HCT116 (cell line): Measurements from ENCODE around the gene TTF1. TPM values are rescaled to one million over a fixed set of nuclear protein-coding genes. Genes with fewer than 3 reads are reported as not detected.

Source experiments
- ATAC-seq: fragments of 200-7000 bp; cut with Tn5 transposase; 2 replicates; pipeline ENCODE4 v1.9.1; 2020; ENCODE audit warnings: mild to moderate bottlenecking, moderate library complexity
- BruUV-seq: library from RNA; stranded (reverse); fragments of 400-500 nt; replicated peaks from 2 replicates; lab custom pipeline; 2021; lab: Mats Ljungman, UMichigan
- CTCF ChIA-PET: fragments of 300-600 bp; sonication (Branson Sonifier 250); formaldehyde crosslinking; loops from one replicate; lab custom pipeline; 2021; ENCODE audit warnings: antibody characterized with exemption; lab: Charles Lee
- POLR2A ChIA-PET: fragments of 300-600, 350-600 bp; sonication (Branson Sonifier 250); formaldehyde crosslinking; loops from one replicate; lab custom pipeline; 2021; ENCODE audit warnings: antibody characterized with exemption; lab: Charles Lee
- RAD21 ChIA-PET, 2 experiments: fragments of 300-600 bp; sonication (Branson Sonifier 250); formaldehyde crosslinking; loops; one replicate each; lab custom pipeline; 2023; ENCODE audit warnings: low total read pairs in 2 of 2; ENCODE audit not compliant: uncharacterized antibody in 2 of 2, unreplicated experiment in 2 of 2, low non-redundant PET in 1 of 2; lab: Charles Lee
- DNase-seq: peaks from one replicate; pipeline ENCODE4 v3.0.0-alpha.2; 2010; ENCODE audit warnings: low read depth, low spot score
- H2AFZ ChIP-seq: fragments of 200-600 bp; shearing (Covaris generic), sonication (generic); 2 replicates; pipeline ENCODE4 v1.6.1; 2017; ENCODE audit warnings: low read depth, mixed run types, mixed read lengths, antibody characterized with exemption, low read length; ENCODE audit not compliant: poor library complexity, severe bottlenecking
- H3K27ac ChIP-seq: 2 replicates; pipeline ENCODE4 v1.5.1; 2012; ENCODE audit warnings: low read depth, low read length
- H3K27me3 ChIP-seq: fragments of 200-600 bp; sonication (generic); 2 replicates; pipeline ENCODE4 v1.6.1; 2016; ENCODE audit warnings: mixed run types, low read length, mixed read lengths; ENCODE audit not compliant: insufficient read depth
- H3K36me3 ChIP-seq, 2 experiments: fragments of 200-500 bp in 1 of 2; fragments of 200-600 bp in 1 of 2; sonication (Bioruptor generic) in 1 of 2; sonication (generic) in 1 of 2; 2 replicates each; pipeline versions ENCODE4 v1.5.1 to v1.6.1; 2014 to 2016; ENCODE audit warnings: low read length in 2 of 2, inconsistent platforms in 1 of 2, mixed read lengths in 1 of 2, mixed run types in 1 of 2; ENCODE audit not compliant: insufficient read depth in 2 of 2, control insufficient read depth in 1 of 2
- H3K4me1 ChIP-seq, 2 experiments: fragments of 200-600 bp in 1 of 2; sonication (generic) in 1 of 2; 2 replicates each; pipeline versions ENCODE4 v1.5.1 to v1.6.1; 2012 to 2017; ENCODE audit warnings: low read length in 2 of 2, inconsistent platforms in 1 of 2, mild to moderate bottlenecking in 1 of 2, mixed read lengths in 1 of 2, mixed run types in 1 of 2, moderate library complexity in 1 of 2; ENCODE audit not compliant: insufficient read depth in 2 of 2, control insufficient read depth in 1 of 2
- H3K4me2 ChIP-seq: fragments of 200-600 bp; sonication (generic); 2 replicates; pipeline ENCODE4 v1.6.1; 2017; ENCODE audit warnings: mixed run types, low read length, mixed read lengths
- H3K4me3 ChIP-seq, 2 experiments: fragments of 200-600 bp in 1 of 2; sonication (generic) in 1 of 2; replicated peaks in 1 of 2; 2 replicates each; pipeline ENCODE4 v1.5.1; 2011 to 2016; ENCODE audit warnings: low read length in 2 of 2, control low read depth in 1 of 2, low read depth in 1 of 2, mild to moderate bottlenecking in 1 of 2, mixed read lengths in 1 of 2, mixed run types in 1 of 2
- H3K79me2 ChIP-seq: fragments of 200-600 bp; sonication (generic); 2 replicates; pipeline ENCODE4 v1.6.1; 2017; ENCODE audit warnings: mild to moderate bottlenecking, mixed run types, low read length, moderate library complexity, mixed read lengths; ENCODE audit not compliant: insufficient read depth
- H3K9ac ChIP-seq: fragments of 200-600 bp; sonication (generic); 2 replicates; pipeline ENCODE4 v1.6.1; 2016; ENCODE audit warnings: low read length, mixed read lengths
- H3K9me2 ChIP-seq: fragments of 200-600 bp; sonication (generic), shearing (Covaris generic); 2 replicates; pipeline ENCODE4 v1.6.1; 2017; ENCODE audit warnings: mixed run types, mild to moderate bottlenecking, moderate library complexity; ENCODE audit not compliant: insufficient read depth
- H3K9me3 ChIP-seq, 2 experiments: fragments of 200-500 bp in 1 of 2; fragments of 200-600 bp in 1 of 2; sonication (Bioruptor generic) in 1 of 2; sonication (generic) in 1 of 2; 2 replicates each; pipeline ENCODE4 v1.6.1; 2014 to 2017; ENCODE audit warnings: low read length in 2 of 2, mixed read lengths in 2 of 2, inconsistent platforms in 1 of 2, low read depth in 1 of 2, mild to moderate bottlenecking in 1 of 2, mixed run types in 1 of 2, moderate library complexity in 1 of 2; ENCODE audit not compliant: control insufficient read depth in 1 of 2, insufficient read depth in 1 of 2
- H4K20me1 ChIP-seq: fragments of 200-600 bp; sonication (generic), shearing (Covaris generic); 2 replicates; pipeline ENCODE4 v1.6.1; 2017; ENCODE audit warnings: mixed run types, mild to moderate bottlenecking, moderate library complexity; ENCODE audit not compliant: insufficient read depth
- ATF3 ChIP-seq: IDR thresholded peaks from 2 replicates; pipeline ENCODE4 v1.6.1; 2012
- CBX3 ChIP-seq: IDR thresholded peaks from 2 replicates; pipeline ENCODE4 v1.6.1; 2012; ENCODE audit warnings: low read depth
- CEBPB ChIP-seq: IDR thresholded peaks from 2 replicates; pipeline ENCODE4 v1.6.1; 2012; ENCODE audit warnings: low read depth
- EGR1 ChIP-seq: IDR thresholded peaks from 2 replicates; pipeline ENCODE4 v1.6.1; 2012; ENCODE audit warnings: low read depth
- EZH2 ChIP-seq: fragments of 200-600 bp; sonication (generic); IDR thresholded peaks from 2 replicates; pipeline ENCODE4 v1.6.1; 2017; ENCODE audit warnings: antibody characterized with exemption, mixed run types
- EZH2phosphoT487 ChIP-seq: fragments of 200-600 bp; IDR thresholded peaks from 2 replicates; pipeline ENCODE4 v1.6.1; 2018; ENCODE audit warnings: antibody characterized with exemption, borderline replicate concordance
- MAX ChIP-seq: IDR thresholded peaks from 2 replicates; pipeline ENCODE4 v1.6.1; 2012
- POLR2A ChIP-seq: IDR thresholded peaks from 2 replicates; pipeline ENCODE4 v1.7.0; 2011; ENCODE audit warnings: borderline replicate concordance; ENCODE audit not compliant: insufficient read depth, insufficient read length; ENCODE audit errors: extremely low read depth
- POLR2AphosphoS5 ChIP-seq: IDR thresholded peaks from 2 replicates; pipeline ENCODE4 v1.6.1; 2011; ENCODE audit warnings: mild to moderate bottlenecking, low read depth, low read length, moderate library complexity
- RAD21 ChIP-seq: IDR thresholded peaks from 2 replicates; pipeline ENCODE4 v1.6.1; 2012; ENCODE audit warnings: low read depth, mild to moderate bottlenecking
- SIN3A ChIP-seq: IDR thresholded peaks from 2 replicates; pipeline ENCODE4 v1.6.1; 2012; ENCODE audit warnings: low read depth
- SP1 ChIP-seq: IDR thresholded peaks from 2 replicates; pipeline ENCODE4 v1.6.1; 2012; ENCODE audit warnings: low read depth
- SRF ChIP-seq: IDR thresholded peaks from 2 replicates; pipeline ENCODE4 v1.6.1; 2012; ENCODE audit warnings: low read depth
- TCF7L2 ChIP-seq: IDR thresholded peaks from 2 replicates; pipeline ENCODE4 v1.7.0; 2011; ENCODE audit warnings: borderline replicate concordance, inconsistent platforms; ENCODE audit not compliant: insufficient read depth, insufficient read length; ENCODE audit errors: extremely low read depth
- YY1 ChIP-seq: IDR thresholded peaks from 2 replicates; pipeline ENCODE4 v1.6.1; 2011; ENCODE audit warnings: low read length, low read depth, moderate library complexity, mild to moderate bottlenecking; ENCODE audit not compliant: insufficient replicate concordance; ENCODE audit errors: extremely low read depth
- ZFX ChIP-seq: fragments of 450-650 bp; IDR thresholded peaks from 2 replicates; pipeline ENCODE4 v1.6.1; 2017
- ZNF274 ChIP-seq: fragments of 200-500 bp; sonication (Bioruptor generic); IDR thresholded peaks from 2 replicates; pipeline ENCODE4 v1.6.1; 2014; ENCODE audit warnings: mild to moderate bottlenecking, low read depth, low read length, inconsistent platforms
- intact Hi-C: fragments of 100-400 bp; cut with micrococcal nuclease; formaldehyde crosslinking; loops from 2 replicates; pipeline ENCODE4 v1.10.0; 2022
- total RNA-seq: library from RNA; stranded (reverse); gene quantifications from one replicate; pipeline ENCODE4 v1.2.1, GENCODE V29; 2021; ENCODE audit not compliant: unreplicated experiment
- TF ChIP-seq, protein P1 (sequence below): IDR thresholded peaks from 2 replicates; pipeline ENCODE4 v1.6.1; 2011; ENCODE audit warnings: mild to moderate bottlenecking, low read length, moderate library complexity; ENCODE audit not compliant: insufficient replicate concordance; ENCODE audit errors: extremely low read depth

Gene TTF1
- total RNA-seq, 1 experiment from 2014 or later: 14.5 TPM

- Histone ChIP-seq H3K4me2 (no peak overlapping the region), H3K36me3 (no peaks in the 10 kb centered on the region), H3K9ac (no peak overlapping the region), H3K27me3 (peaks cover 17% of the 10 kb centered on the region), H4K20me1 (no peaks in the 10 kb centered on the region), H3K27ac (no peak overlapping the region), H3K79me2 (no peaks in the 10 kb centered on the region), H3K4me3 (no peak overlapping the region), H3K4me1 (no peaks in the 10 kb centered on the region), H3K9me2 (no peaks in the 10 kb centered on the region), H3K9me3 (no peaks in the 10 kb centered on the region), H2AFZ (no peak overlapping the region)
- DNase-seq (no peak), ATAC-seq (no peak)
- BruUV-seq: no TSS peak
- ChIA-PET RAD21 (no interaction called here), CTCF (no interaction called here), POLR2A (no interaction called here)
- intact Hi-C loops: no loop called here
- TF ChIP-seq YY1: no peak
- no peak for TF ChIP-seq CEBPB
- no peak for TF ChIP-seq EGR1
- TF ChIP-seq, protein P1, sequence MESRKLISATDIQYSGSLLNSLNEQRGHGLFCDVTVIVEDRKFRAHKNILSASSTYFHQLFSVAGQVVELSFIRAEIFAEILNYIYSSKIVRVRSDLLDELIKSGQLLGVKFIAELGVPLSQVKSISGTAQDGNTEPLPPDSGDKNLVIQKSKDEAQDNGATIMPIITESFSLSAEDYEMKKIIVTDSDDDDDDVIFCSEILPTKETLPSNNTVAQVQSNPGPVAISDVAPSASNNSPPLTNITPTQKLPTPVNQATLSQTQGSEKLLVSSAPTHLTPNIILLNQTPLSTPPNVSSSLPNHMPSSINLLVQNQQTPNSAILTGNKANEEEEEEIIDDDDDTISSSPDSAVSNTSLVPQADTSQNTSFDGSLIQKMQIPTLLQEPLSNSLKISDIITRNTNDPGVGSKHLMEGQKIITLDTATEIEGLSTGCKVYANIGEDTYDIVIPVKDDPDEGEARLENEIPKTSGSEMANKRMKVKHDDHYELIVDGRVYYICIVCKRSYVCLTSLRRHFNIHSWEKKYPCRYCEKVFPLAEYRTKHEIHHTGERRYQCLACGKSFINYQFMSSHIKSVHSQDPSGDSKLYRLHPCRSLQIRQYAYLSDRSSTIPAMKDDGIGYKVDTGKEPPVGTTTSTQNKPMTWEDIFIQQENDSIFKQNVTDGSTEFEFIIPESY: no peak
- TF ChIP-seq RAD21: no peak
- TF ChIP-seq SIN3A: no peak
- TF ChIP-seq TCF7L2: no peak
- TF ChIP-seq POLR2AphosphoS5: no peak
- no peak for TF ChIP-seq EZH2phosphoT487
- no peak for TF ChIP-seq EZH2
- TF ChIP-seq ZNF274: no peak
- TF ChIP-seq ZFX: no peak
- no peak for TF ChIP-seq SP1
- no peak for TF ChIP-seq MAX
- no peak for TF ChIP-seq POLR2A
- no peak for TF ChIP-seq SRF
- no peak for TF ChIP-seq CBX3
- TF ChIP-seq ATF3: no peak
These were observed 15.9 kb upstream of the TTF1 start for GRCh38 chr9:132422574-132422973.
